ENCODE measurements around the gene DCAF4. TPM values are rescaled to one million over a fixed set of nuclear protein-coding genes. Genes with fewer than 3 reads are reported as not detected.

DCAF4 gene
- polyA plus RNA-seq, 1 of the 3 experiments (the other 2 are of a cell fraction) = 17.9 TPM

GRCh38 chr14:72883961-72884360, 42.3 kb upstream of the DCAF4 start (continued):
- TF ChIP-seq GATA2 (CRISPR knock-in tag; IDR thresholded peaks at IDR 0.05) (no peak), TEAD4 (IDR thresholded peaks at IDR 0.05; ENCODE audit: borderline replicate concordance, insufficient read depth) (no peak), REST (IDR thresholded peaks at IDR 0.05; ENCODE audit: low read depth, low read length) (no peak), EZH2phosphoT487 (IDR thresholded peaks at IDR 0.05; ENCODE audit: borderline replicate concordance, low read depth) (no peak), FOSL2 (IDR thresholded peaks at IDR 0.05; ENCODE audit: borderline replicate concordance, low read depth) (no peak), PBX3 (IDR thresholded peaks at IDR 0.05) (no peak), MXI1 (IDR thresholded peaks at IDR 0.05; ENCODE audit: low read depth, low read length) (no peak), SIN3A (IDR thresholded peaks at IDR 0.05; ENCODE audit: borderline replicate concordance, low read depth, low read length) (no peak), RCOR1 (IDR thresholded peaks at IDR 0.05; ENCODE audit: low read length) (no peak)

- Histone ChIP-seq H3K4me1 (ENCODE audit: control insufficient read depth in 1 of 2, insufficient read depth in 2 of 2, low read depth in 1 of 2, low read length in 1 of 2) (no peaks in the 10 kb centered on the region; a peak in 2 of 4 replicates), H3K4me3 (ENCODE audit: low read depth in 2 of 2, low read length in 1 of 2) (no peak overlapping the region), H3F3A (replicated peaks; ENCODE audit: insufficient read depth) (no peaks in the 10 kb centered on the region), H3K4me2 (no peak overlapping the region), H3K27me3 (ENCODE audit: insufficient read depth) (no peaks in the 10 kb centered on the region), H3K9me2 (no peaks in the 10 kb centered on the region), H3K9me3 (no peaks in the 10 kb centered on the region), H3K36me3 (replicated peaks in 1 of 2; ENCODE audit: control insufficient read depth in 1 of 2, insufficient read depth in 2 of 2, low read length in 1 of 2) (no peaks in the 10 kb centered on the region), H4K20me1 (ENCODE audit: insufficient read depth) (no peaks in the 10 kb centered on the region), H3K9ac (no peak overlapping the region), H2AFZ (ENCODE audit: low read depth) (no peak overlapping the region), H3K27ac (ENCODE audit: low read depth in 2 of 2, low read length in 1 of 2) (no peak overlapping the region), H3K79me2 (ENCODE audit: insufficient read depth) (no peaks in the 10 kb centered on the region)
- CTCF ChIA-PET = interaction anchor here (1.0 to 2.3 kb wide), 3 partner anchors 8 to 364 kb away, joined by 3 to 5 read pairs (median 4); partner anchors contain the start of gene DPF3
- DNase-seq = no peak
- TF ChIP-seq ZBTB33 (IDR thresholded peaks at IDR 0.05; ENCODE audit: borderline replicate concordance, low read depth) (no peak), PBX3 (IDR thresholded peaks at IDR 0.05) (no peak), USF1 (IDR thresholded peaks at IDR 0.05; ENCODE audit: borderline replicate concordance, low read depth) (no peak), TEAD4 (IDR thresholded peaks at IDR 0.05; ENCODE audit: borderline replicate concordance, insufficient read depth) (no peak), TCF12 (IDR thresholded peaks at IDR 0.05) (no peak), RXRA (IDR thresholded peaks at IDR 0.05; ENCODE audit: borderline replicate concordance, low read depth) (no peak), FOXJ3 (CRISPR knock-in tag; IDR thresholded peaks at IDR 0.05) (no peak), JUND (IDR thresholded peaks at IDR 0.05) (no peak), EZH2phosphoT487 (IDR thresholded peaks at IDR 0.05; ENCODE audit: borderline replicate concordance, low read depth) (no peak), RCOR1 (IDR thresholded peaks at IDR 0.05; ENCODE audit: low read length) (no peak), FOXM1 (IDR thresholded peaks at IDR 0.05; ENCODE audit: low read depth) (no peak)
- POLR2A ChIA-PET = no interaction called here
- 85% methylated on average over 4 of the region's 4 CpGs for WGBS (ENCODE audit: low lambda C conversion rate)
Observed at GRCh38 chr14:72884386-72884785, 41.9 kb upstream of the DCAF4 start.
